ENCODE data around the gene CACNA1G. TPM values are rescaled to one million over a fixed set of nuclear protein-coding genes. Genes with fewer than 3 reads are reported as not detected.

CACNA1G gene
- total RNA-seq, 1 experiment from 2014 or later = not detected

GRCh38 chr17:50573866-50574611 is 13.5 kb downstream of the CACNA1G start:
- ChIA-PET CTCF (interaction anchor here (1.3 to 1.7 kb wide), 3 partner anchors 11 to 19 kb away, joined by 3 to 4 read pairs (median 3); no protein-coding TSS in a partner anchor), POLR2A (interaction anchor here (1.1 kb wide), 1 partner anchor 11 kb away, joined by 3 read pairs; no protein-coding TSS in a partner anchor)
- DNase-seq (ENCODE audit: unreplicated experiment) = no peak
- H3K36me3 Mint-ChIP-seq (ENCODE audit: insufficient read depth, unreplicated experiment) = no peaks in the 10 kb centered on the region
- no peak overlapping the region for H3K27ac Mint-ChIP-seq (ENCODE audit: low read depth, unreplicated experiment)
- intact Hi-C loops (cut with micrococcal nuclease) = no loop called here
- H3K4me3 Mint-ChIP-seq (ENCODE audit: unreplicated experiment) = no peak overlapping the region
- TF ChIP-seq, protein P1, sequence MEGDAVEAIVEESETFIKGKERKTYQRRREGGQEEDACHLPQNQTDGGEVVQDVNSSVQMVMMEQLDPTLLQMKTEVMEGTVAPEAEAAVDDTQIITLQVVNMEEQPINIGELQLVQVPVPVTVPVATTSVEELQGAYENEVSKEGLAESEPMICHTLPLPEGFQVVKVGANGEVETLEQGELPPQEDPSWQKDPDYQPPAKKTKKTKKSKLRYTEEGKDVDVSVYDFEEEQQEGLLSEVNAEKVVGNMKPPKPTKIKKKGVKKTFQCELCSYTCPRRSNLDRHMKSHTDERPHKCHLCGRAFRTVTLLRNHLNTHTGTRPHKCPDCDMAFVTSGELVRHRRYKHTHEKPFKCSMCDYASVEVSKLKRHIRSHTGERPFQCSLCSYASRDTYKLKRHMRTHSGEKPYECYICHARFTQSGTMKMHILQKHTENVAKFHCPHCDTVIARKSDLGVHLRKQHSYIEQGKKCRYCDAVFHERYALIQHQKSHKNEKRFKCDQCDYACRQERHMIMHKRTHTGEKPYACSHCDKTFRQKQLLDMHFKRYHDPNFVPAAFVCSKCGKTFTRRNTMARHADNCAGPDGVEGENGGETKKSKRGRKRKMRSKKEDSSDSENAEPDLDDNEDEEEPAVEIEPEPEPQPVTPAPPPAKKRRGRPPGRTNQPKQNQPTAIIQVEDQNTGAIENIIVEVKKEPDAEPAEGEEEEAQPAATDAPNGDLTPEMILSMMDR (IDR thresholded peaks at IDR 0.05; ENCODE audit: unreplicated experiment) = no peak
- no peaks in the 10 kb centered on the region for H3K4me1 Mint-ChIP-seq (ENCODE audit: insufficient read depth, unreplicated experiment)
- H3K9me3 Mint-ChIP-seq (ENCODE audit: unreplicated experiment) = no peaks in the 10 kb centered on the region
- BruUV-seq (replicated peaks) = no TSS peak
- H3K27me3 Mint-ChIP-seq (ENCODE audit: insufficient read depth, unreplicated experiment) = peaks cover 16% of the 10 kb centered on the region

DNA sequence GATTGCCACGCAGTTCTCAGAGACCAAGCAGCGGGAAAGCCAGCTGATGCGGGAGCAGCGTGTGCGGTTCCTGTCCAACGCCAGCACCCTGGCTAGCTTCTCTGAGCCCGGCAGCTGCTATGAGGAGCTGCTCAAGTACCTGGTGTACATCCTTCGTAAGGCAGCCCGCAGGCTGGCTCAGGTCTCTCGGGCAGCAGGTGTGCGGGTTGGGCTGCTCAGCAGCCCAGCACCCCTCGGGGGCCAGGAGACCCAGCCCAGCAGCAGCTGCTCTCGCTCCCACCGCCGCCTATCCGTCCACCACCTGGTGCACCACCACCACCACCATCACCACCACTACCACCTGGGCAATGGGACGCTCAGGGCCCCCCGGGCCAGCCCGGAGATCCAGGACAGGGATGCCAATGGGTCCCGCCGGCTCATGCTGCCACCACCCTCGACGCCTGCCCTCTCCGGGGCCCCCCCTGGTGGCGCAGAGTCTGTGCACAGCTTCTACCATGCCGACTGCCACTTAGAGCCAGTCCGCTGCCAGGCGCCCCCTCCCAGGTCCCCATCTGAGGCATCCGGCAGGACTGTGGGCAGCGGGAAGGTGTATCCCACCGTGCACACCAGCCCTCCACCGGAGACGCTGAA is 15.2 kb downstream of the CACNA1G start:
- intact Hi-C loops (cut with micrococcal nuclease) = no loop called here
- TF ChIP-seq, protein P1 (IDR thresholded peaks at IDR 0.05; ENCODE audit: unreplicated experiment) = peak; percentile 14
- no TSS peak for BruUV-seq (replicated peaks)
- no peaks in the 10 kb centered on the region for H3K36me3 Mint-ChIP-seq (ENCODE audit: insufficient read depth, unreplicated experiment)
- no peak overlapping the region for H3K27ac Mint-ChIP-seq (ENCODE audit: low read depth, unreplicated experiment)
- no peak overlapping the region for H3K4me3 Mint-ChIP-seq (ENCODE audit: unreplicated experiment)
- DNase-seq (ENCODE audit: unreplicated experiment) = no peak
- no peaks in the 10 kb centered on the region for H3K9me3 Mint-ChIP-seq (ENCODE audit: unreplicated experiment)
- POLR2A ChIA-PET = interaction anchor here (0.7 to 1.0 kb wide), 3 partner anchors 9 to 59 kb away, joined by 3 read pairs; no protein-coding TSS in a partner anchor
- CTCF ChIA-PET = interaction anchor here (1.7 kb wide), 1 partner anchor 20 kb away, joined by 3 read pairs; no protein-coding TSS in a partner anchor
- H3K27me3 Mint-ChIP-seq (ENCODE audit: insufficient read depth, unreplicated experiment) = peaks cover 23% of the 10 kb centered on the region
- H3K4me1 Mint-ChIP-seq (ENCODE audit: insufficient read depth, unreplicated experiment) = no peaks in the 10 kb centered on the region

GRCh38 chr17:50576864-50577263 is 16.3 kb downstream of the CACNA1G start:
- POLR2A ChIA-PET = interaction anchor here (0.5 kb wide), 1 partner anchor 58 kb away, joined by 3 read pairs; the partner anchor contains the start of gene ABCC3
- peaks cover 35% of the 10 kb centered on the region for H3K27me3 Mint-ChIP-seq (ENCODE audit: insufficient read depth, unreplicated experiment)
- BruUV-seq (replicated peaks) = no TSS peak

More at GRCh38 chr17:50576864-50577263, 16.3 kb downstream of the CACNA1G start:
- no peak for DNase-seq (ENCODE audit: unreplicated experiment)
- H3K4me3 Mint-ChIP-seq (ENCODE audit: unreplicated experiment) = no peak overlapping the region
- no peak overlapping the region for H3K27ac Mint-ChIP-seq (ENCODE audit: low read depth, unreplicated experiment)
- no peaks in the 10 kb centered on the region for H3K36me3 Mint-ChIP-seq (ENCODE audit: insufficient read depth, unreplicated experiment)
- intact Hi-C loops (cut with micrococcal nuclease) = no loop called here
- TF ChIP-seq, protein P1 (IDR thresholded peaks at IDR 0.05; ENCODE audit: unreplicated experiment) = no peak
- no peaks in the 10 kb centered on the region for H3K9me3 Mint-ChIP-seq (ENCODE audit: unreplicated experiment)
- H3K4me1 Mint-ChIP-seq (ENCODE audit: insufficient read depth, unreplicated experiment) = no peaks in the 10 kb centered on the region
- CTCF ChIA-PET = interaction anchor here (0.9 kb wide), 1 partner anchor 105 kb away, joined by 4 read pairs; no protein-coding TSS in a partner anchor

All from MCF 10A (cell line).